Raji (cell line): Measurements from ENCODE around the gene KRCC1.
A peak's percentile ranks its signal among the peaks of the same experiment; 100 is the strongest.

Experiments used
- POLR2A ChIP-seq: IDR thresholded peaks from 2 replicates; pipeline ENCODE4 v1.6.1; 2011; ENCODE audit warnings: low read depth, low read length, control low read depth; ENCODE audit not compliant: insufficient read depth

The KRCC1 gene

DNA sequence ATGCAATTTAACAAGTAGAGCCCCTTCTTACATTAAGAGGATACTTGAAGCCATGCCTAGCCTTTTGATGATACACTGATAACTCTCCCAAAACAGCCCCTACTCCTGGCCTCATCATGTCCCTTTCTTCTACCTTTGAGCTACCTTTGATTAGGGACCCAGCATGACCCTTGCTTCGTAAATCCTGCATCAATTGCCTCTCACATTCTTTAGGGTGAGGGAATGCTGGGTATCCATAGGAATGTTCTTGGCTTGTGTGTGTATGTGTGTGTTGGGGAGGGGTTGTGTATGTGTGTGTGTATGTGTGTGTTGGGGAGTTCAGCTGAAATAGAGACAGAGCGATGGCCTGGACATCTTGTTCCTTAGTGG, 5.3 kb upstream of the KRCC1 start:
- TF ChIP-seq POLR2A, result no peak

DNA sequence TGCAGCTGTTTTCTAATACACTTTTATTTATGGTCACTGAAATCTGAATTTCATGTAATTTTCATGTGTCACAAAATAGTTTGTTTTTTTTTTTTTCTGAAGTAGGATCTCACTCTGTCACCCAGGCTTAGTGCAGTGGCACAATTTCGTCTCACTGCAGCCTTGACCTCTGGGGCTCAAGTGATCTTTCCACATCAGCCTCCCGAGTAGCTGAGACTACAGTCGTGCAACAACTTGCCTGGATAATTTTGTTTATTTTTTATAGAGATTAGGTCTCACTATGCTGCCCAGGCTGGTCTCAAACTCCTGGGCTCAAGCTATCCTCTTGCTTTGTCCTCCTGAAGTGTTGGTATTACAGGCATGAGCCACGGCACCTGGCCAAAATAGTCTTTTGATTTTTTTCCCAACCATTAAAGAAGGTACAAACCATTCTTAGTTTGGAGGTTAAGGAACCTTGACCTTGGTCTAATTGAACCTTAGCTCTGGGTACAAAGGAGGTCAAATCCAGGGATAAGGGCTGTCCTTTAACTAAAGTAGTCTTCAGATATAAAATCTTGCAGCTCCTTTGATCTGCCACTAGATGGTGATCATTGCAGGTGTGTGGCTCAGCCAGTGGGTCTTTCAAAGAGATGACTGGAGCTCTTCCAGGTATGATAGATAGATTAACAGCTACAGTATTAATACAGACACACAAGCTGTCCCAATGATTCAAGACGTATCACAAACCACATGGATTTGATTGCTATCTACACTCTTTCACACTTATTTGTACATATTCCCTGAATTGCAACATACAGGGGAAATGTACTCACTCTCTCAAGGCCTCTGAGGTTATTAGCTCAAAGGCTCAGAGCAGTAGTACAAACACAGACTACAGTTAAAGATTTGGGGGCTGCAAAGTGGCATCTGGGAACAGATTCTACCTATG, 4.7 kb upstream of the KRCC1 start:
- TF ChIP-seq POLR2A, result no peak

DNA sequence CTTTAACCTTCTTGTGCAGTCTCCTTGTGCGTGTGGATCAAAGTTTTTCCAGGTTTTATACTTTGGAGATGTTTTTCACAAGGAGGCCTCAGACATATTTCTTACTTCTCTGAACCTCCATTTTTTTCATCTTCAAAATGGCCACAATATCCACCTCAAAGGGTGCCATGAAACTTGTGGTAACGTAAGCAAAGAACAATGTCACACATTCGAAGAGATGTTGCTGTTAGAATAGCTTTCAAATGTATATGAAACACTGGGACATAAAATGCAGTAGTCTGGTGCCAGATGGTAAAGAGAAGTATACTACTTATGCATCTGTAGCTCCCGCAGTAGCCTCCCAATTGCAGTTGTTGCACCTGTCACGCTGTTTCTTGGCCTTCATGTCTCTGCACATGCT, 2.6 kb upstream of the KRCC1 start:
- TF ChIP-seq POLR2A, result no peak

DNA sequence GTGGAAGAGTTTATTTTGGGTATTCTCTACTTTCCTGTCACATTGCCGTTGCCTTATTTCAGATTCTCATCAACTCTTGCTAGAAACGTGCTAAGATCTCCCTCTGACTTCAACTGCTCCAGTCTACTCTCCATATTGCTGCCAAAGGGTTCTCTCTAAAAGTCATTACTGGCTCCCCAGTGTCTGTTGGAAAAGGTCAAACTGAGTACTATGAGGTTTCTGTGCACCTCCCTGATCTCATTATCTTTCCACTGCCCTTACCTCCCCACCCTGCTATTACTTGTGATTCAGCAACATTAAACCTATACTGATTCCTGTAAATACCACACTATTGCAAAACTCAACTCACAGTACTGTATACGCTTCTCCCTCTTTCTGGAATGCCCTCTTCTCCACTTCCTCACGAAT, 1.9 kb upstream of the KRCC1 start:
- TF ChIP-seq POLR2A, result no peak

DNA sequence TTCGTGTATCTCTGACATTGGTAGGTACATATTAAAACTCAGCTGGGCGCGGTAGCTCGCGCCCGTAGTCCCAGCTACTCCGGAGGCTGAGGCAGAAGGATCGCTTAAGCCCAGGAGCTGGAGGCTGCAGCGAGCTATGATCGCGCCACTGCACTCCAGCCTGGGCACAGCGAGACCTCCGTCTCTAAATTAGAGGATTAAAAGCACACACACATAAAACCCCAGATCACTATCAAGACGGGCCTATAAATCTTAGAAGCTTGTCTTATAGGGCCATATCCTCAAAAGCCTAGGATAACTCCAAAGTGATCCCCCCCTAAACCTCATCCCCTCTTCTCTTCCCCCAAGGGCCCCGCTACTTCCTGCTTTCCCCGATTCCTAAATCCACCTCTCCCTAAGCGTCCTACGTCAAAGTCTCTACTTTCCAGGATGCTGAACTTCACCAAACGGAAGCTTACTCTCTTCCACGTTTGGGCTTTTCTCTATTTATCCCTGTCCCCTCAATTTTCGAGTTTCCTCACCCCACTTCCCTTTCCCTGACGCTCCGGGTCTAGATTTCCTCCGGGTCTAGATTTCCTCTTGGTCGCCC, 707 bp downstream of the KRCC1 start:
- TF ChIP-seq POLR2A, result no peak

DNA sequence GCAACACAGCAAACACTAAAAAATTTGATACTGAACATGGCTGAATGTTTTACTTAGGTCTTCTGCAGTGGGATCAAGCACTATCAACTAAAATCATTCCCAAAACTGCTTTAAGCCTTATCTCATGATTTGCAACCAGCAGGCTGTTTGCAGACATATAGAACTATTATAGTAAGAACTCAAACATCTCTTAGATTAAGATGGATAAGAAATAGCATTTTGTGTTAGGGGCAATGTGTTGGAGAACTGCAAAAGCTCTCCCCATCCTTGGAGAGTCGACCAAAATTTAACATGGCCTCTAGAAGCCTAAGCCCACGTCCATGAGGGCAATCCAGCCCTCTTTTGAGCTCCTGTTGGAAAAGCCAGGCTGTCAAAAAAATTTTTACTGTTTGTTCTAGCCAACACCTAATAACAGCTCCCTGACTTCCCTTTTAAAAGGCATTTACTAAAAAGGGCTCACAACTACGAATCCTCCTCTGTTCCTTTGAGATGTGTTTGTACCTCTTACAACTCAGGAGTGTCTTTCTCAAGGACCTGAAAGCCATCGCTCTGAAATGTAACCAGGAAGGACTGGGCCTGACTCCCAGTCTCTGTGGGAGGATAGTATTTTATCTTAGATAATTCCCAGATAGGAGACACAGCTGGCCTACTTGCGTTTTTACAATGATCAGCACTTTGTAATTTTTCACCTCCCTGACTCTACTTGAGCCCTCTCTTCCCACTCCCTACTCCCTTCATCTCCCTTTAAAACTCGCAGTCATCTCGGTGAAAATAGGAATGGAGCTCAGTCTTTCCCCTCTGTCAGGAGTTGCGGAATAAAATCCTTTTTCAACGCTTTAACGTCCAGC, 1.4 kb downstream of the KRCC1 start:
- no peak for TF ChIP-seq POLR2A

DNA sequence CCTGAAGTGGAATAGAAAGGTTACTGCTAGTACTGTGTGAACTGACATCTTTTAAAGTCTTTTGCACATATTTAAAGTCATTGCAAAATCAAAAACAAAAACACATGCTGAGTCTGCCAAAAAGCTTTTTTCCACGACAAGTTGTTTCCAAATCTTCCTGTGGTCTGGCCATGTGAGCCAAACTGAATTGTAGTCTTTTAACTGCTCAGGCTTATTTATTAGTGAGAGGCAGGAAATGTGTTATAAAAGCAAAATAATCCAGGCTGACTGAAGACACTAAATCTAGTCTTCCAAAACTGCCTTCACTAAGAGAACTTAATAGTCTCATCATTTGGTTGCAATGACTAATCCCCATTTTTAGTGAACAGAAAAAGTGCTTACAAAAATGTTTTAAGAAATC, 2.3 kb downstream of the KRCC1 start:
- no peak for TF ChIP-seq POLR2A

DNA sequence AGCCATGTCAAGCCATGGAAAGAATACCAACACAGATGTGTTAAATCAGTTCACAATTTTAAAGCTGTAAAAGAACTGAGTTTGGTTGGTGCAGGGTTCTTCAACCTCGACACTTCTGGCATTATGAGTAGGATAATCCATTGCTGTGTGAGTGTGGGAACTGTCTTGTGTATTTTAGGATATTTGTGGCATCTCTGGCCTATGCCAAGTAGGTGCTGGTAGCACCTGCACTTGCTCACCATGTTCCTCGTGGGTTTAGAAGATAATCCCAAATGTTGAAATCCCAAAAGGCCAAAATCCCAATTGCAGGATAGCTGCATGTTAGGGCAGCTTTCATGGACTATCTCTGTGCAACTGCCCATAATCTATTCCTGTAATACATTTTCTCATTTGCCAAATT, 3.8 kb downstream of the KRCC1 start:
- peak; percentile 19; the same call in 1 of the 2 replicates for TF ChIP-seq POLR2A

DNA sequence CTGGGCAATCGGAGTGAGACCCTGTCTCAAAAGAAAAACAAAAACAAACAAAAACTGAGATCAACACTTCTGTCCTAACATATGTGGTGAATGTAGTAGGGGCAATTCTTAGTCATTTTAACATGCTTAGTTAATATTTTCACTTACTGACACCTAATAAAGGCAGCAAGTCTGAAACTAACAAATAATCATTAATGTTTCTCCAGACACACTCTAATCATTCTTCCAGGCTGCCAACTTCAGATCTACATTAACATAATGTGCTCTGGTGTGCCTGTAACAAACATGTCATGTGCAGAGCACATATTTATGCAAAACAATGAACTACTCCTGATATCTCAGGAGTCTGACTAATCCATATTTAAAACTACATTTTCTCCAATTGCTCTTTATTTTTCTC, 6.0 kb downstream of the KRCC1 start:
- no peak for TF ChIP-seq POLR2A

DNA sequence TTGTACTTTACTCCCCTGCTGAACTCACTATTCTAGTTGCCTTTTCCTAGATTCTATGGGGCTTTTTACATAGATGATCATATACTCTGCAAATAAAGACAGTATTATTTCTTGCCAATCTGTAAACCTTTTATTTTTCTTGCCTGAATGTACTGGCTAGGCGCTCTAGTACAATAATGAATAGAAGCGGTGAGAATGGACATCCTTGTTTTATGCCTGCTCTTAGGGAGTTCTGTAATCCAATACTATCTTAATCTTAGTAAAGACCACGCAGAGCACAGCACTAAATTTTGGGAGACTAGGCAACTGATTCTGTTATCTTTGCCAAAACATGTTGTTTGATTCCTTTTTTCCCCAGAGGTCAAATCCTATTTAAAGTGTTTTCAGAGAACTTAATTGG, 7.0 kb downstream of the KRCC1 start:
- TF ChIP-seq POLR2A, result no peak

DNA sequence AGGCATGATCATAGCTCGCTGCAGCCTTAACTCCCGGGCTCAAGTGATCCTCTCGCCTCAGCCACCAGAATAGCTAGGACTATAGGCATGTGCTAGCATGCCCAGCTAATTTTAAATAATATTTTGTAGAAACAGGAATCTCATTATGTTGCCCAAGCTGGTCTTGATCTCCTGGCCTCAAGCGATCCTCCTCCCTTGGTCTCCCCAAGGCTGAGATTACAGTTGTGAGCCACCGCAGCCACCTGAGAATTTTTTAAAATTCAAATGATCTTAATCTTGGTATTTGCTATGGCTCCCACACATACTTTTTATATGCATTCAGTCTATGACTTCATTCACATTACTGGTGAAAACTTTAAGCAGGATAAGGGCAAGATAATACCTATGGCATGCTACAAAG, 13.1 kb downstream of the KRCC1 start:
- TF ChIP-seq POLR2A, result no peak

DNA sequence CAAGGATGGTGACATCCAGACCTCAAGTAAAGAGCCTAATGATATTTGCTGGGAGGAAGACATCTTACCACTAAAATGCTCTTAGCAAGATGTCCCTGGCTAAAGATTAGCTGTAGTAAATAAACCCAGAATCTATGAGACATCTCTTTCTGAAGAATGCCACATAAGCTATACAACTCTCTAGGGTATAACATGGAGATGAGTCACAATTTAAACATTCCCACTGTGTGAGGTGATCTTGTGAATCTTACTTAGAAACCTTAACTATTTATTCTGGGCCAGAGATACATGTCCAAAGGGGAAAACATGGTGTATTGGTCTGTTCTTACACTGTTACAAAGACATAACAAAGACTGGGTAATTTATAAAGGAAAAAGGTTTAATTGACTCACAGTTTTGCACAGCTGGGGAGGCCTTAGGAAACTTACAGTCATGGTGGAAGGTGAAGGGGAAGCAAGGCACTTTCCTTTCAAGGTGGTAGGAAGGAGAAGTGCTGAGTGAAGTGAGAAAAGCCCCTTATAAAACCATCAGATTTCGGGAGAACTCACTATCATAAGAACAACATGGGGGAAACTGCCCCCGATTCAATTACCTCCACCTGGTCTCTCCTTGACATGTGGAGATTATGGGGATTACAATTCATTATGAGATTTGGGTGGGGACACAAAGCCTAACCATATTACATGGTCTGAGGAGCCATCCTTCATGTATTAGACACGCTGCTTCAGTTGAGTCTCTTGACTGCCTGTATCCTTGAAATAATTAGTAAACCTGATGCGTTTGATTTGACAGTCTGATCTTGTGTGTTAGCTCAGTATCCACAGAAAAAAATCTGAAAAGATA, 17.1 kb downstream of the KRCC1 start:
- TF ChIP-seq POLR2A, result no peak

DNA sequence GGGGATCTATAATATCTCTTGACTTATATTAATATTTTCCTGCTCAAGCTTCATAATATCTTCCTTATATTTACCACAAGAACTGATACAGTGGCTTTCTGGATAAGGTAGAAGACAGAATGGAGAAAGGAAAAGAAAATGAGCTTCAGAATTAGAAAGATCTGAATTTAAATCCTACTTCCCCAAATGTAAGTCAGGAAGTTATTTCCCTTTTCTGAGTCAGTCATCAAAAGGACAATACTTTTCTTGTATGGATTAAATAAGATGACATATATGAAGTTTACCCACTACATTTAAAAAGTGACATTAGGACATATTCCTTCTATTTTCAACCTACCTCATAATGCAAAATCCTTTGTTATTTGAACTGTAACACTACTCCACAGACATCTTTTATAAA, 19.0 kb downstream of the KRCC1 start:
- no peak for TF ChIP-seq POLR2A

DNA sequence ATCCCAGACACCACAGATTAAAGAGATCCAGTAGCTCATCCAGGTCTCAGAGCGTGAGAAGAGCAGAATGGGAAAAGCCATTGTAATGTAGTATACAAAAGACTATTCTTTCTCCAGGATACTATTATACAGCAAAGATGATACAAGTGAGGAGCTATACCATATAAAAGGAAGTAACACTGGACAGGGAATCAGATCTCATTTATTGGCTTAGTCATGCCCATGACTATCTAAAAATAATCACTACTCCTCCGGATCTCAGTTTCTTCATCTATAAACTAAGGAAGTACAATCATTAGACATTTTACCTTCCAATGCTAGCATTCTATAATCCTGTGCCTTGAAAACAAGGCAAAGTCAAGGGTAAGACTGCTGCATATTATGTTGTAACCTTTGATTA, 19.4 kb downstream of the KRCC1 start:
- TF ChIP-seq POLR2A, result no peak
